PC-9 (cell line): ENCODE measurements around the gene FANCL.

ENCODE experiments used
- CTCF ChIP-seq: fragments of 200-600 bp; sonication (generic); conservative IDR thresholded peaks from 2 replicates; pipeline ENCODE4 v1.6.1; 2017; ENCODE audit warnings: mixed run types, antibody characterized with exemption, mild to moderate bottlenecking, moderate library complexity
- EZH2 ChIP-seq: fragments of 200-600 bp; sonication (generic); IDR thresholded peaks from 2 replicates; pipeline ENCODE4 v1.8.0; 2017; ENCODE audit warnings: antibody characterized with exemption, low read depth

GRCh38 chr2:58235170-58235569 is 6.0 kb downstream of the FANCL start:
- TF ChIP-seq CTCF (no peak), EZH2 (no peak)
